Right cardiac atrium (tissue), 5 donors: ENCODE measurements around the gene RPRD1A. TPM values are rescaled to one million over a fixed set of nuclear protein-coding genes. Genes with fewer than 3 reads are reported as not detected.
"Not testable (repeated sequence)": the region's sequence is repeated elsewhere in the genome, so short reads cannot be mapped to it uniquely, and the experiment has no call there.

ENCODE experiments used
- ATAC-seq, 2 donors: fragments of 200-7000 bp; cut with Tn5 transposase; one replicate each; pipeline versions ENCODE4 v1.8.0 to v1.9.1; 2020; ENCODE audit warnings: moderate library complexity in 2 of 2, mild to moderate bottlenecking in 1 of 2
- DNase-seq, 3 donors: peaks; one replicate each; pipeline ENCODE4 v3.0.0-alpha.2; 2020
- H3K27ac ChIP-seq: one replicate; pipeline ENCODE4 v1.5.1; 2013; ENCODE audit warnings: mild to moderate bottlenecking, low read length, control low read depth, moderate library complexity
- H3K27me3 ChIP-seq: one replicate; pipeline ENCODE4 v1.6.1; 2013; ENCODE audit not compliant: control insufficient read depth, insufficient read depth
- H3K4me1 ChIP-seq: one replicate; pipeline ENCODE4 v1.6.1; 2013; ENCODE audit warnings: low read length; ENCODE audit not compliant: control insufficient read depth, insufficient read depth
- H3K4me3 ChIP-seq: one replicate; pipeline ENCODE4 v1.5.1; 2013; ENCODE audit warnings: low read length, control low read depth
- H3K9me3 ChIP-seq: one replicate; pipeline ENCODE4 v1.6.1; 2013; ENCODE audit warnings: low read length; ENCODE audit not compliant: control insufficient read depth
- WGBS: extraction: QIAGEN DNeasy Blood & Tissue Kit; methylation state at CpG from one replicate; pipeline ENCODE4 v1.1.7; 2013; 5-methylcytosine and 5-hydroxymethylcytosine counted together
- intact Hi-C, 4 donors: fragments of 100-400 bp; cut with DNase I; formaldehyde crosslinking; loops; one replicate each; pipeline versions ENCODE4 v1.11.0 to v1.14.0; 2022 to 2023
- polyA plus RNA-seq: library from polyadenylated mRNA; stranded (reverse); fragments of 200-250 nt; gene quantifications from one replicate; pipeline ENCODE4 v1.2.3, GENCODE V29; 2013
- total RNA-seq, 4 donors: library from RNA; stranded (reverse); fragmentation: NEBNext Ultra II Directional; extraction: Animal tissue kit (Norgen Biotek cat#: 25700); gene quantifications; one replicate each; pipeline ENCODE4 v1.2.1, GENCODE V29; 2021
- donor health status: healthy with polysubstance abuse.
- donor health status: DM: no; HTN: yes; CAD: no.
- donor health status: DM: no; HTN: no; CAD: no.
- donor health status: DM: no; HTN: yes; CAD: no; lungs with severe emphysema.
- donor health status: DM: yes; HTN: yes; CAD: no.

The RPRD1A gene
- total and polyA plus RNA-seq, 5 donors, result 23.7 to 51.0 (median 45.5) TPM

GRCh38 chr18:36101943-36102342, 34.6 kb upstream of the RPRD1A start:
- Histone ChIP-seq H3K9me3 (no peaks in the 10 kb centered on the region), H3K27me3 (no peaks in the 10 kb centered on the region), H3K4me3 (no peak overlapping the region), H3K4me1 (no peaks in the 10 kb centered on the region), H3K27ac (no peak overlapping the region)
- ATAC-seq, result no peak
- intact Hi-C loops, result loop anchor here in 1 of 4 donors (5.0 kb wide), 1 partner anchor 180 kb away; no protein-coding TSS in a partner anchor
- no peak for DNase-seq
- 95% methylated on average over 7 of the region's 7 CpGs for WGBS

DNA sequence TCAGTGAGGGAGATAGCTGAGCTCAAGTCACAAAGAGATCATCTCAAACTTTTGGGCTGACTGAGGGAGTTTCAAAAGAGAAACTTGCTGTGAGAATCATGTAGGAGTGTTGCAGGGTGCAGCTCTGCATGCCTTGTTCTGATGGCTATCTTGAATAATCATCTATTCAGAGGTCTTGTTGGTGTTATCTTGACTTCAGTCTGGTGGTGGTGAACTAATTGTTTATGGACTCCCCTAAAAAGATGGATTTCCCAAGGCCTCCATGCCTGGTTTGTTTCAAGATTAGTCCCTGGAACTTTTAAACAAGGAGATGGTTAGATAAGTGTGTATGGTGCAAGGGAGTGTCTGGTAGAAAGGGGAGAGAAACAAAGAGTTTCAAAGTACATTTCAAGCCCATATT, 32.0 kb upstream of the RPRD1A start:
- no peak for DNase-seq
- no peak overlapping the region for H3K4me3 ChIP-seq
- no peaks in the 10 kb centered on the region for H3K9me3 ChIP-seq
- no peak for ATAC-seq
- H3K27me3 ChIP-seq, result no peaks in the 10 kb centered on the region
- intact Hi-C loops, result loop anchor here in 1 of 4 donors (5.0 kb wide), 1 partner anchor 183 kb away; no protein-coding TSS in a partner anchor
- no peaks in the 10 kb centered on the region for H3K4me1 ChIP-seq
- no peak overlapping the region for H3K27ac ChIP-seq

GRCh38 chr18:36096955-36097354, 29.6 kb upstream of the RPRD1A start:
- no peak overlapping the region for H3K4me3 ChIP-seq
- no peak for ATAC-seq
- no peak overlapping the region for H3K27ac ChIP-seq
- H3K9me3 ChIP-seq, result no peaks in the 10 kb centered on the region
- DNase-seq, result no peak
- intact Hi-C loops, result loop anchor here in 2 of 4 donors (2.0 to 5.0 kb wide), 2 partner anchors 185 to 188 kb away; no protein-coding TSS in a partner anchor
- no peaks in the 10 kb centered on the region for H3K27me3 ChIP-seq
- no peaks in the 10 kb centered on the region for H3K4me1 ChIP-seq

DNA sequence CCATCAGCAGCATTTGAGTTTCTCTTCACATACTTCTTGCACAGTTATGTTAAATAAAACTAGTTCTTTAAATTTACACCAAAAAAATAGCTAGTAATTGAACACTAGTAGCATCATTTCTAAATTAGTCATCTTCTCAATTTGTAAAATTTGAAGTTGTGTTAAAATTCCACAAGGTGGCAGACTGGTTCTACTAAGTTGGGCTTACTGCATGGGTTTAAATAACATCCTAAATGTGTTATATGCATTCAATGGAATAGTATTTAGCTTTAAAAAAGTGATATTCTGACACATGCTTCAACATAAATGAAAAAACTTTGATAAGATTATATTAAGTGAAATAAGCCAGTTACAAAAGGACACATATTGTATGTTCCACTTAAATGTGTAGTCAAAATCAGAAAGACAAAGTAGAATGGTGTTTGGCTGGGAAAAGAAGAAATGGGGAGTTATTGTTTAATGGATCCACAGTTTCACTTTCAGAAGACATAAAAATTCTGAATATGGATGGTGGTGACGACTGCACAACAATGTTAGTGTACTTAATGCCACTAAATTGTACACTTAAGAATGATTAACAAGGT, 28.7 kb upstream of the RPRD1A start:
- intact Hi-C loops, result loop anchor here in 3 of 4 donors (2.0 to 5.0 kb wide), 2 partner anchors 186 to 189 kb away; no protein-coding TSS in a partner anchor
- WGBS, result 18% methylated on average over 1 of the region's 1 CpG
- H3K27me3 ChIP-seq, result no peaks in the 10 kb centered on the region
- H3K9me3 ChIP-seq, result no peaks in the 10 kb centered on the region
- no peak overlapping the region for H3K27ac ChIP-seq
- H3K4me1 ChIP-seq, result no peaks in the 10 kb centered on the region
- no peak overlapping the region for H3K4me3 ChIP-seq
- DNase-seq (no peak), ATAC-seq (no peak)

- DNase-seq, result no peak
- H3K4me1 ChIP-seq, result no peaks in the 10 kb centered on the region
- WGBS, result 56% methylated on average over 3 of the region's 3 CpGs
- H3K27ac ChIP-seq, result no peak overlapping the region
- no peaks in the 10 kb centered on the region for H3K9me3 ChIP-seq
- no peak overlapping the region for H3K4me3 ChIP-seq
- no peaks in the 10 kb centered on the region for H3K27me3 ChIP-seq
- intact Hi-C loops, result loop anchor here in 1 of 4 donors (2.0 kb wide), 1 partner anchor 190 kb away; no protein-coding TSS in a partner anchor
- ATAC-seq, result no peak
Measured at GRCh38 chr18:36094431-36094830, 27.1 kb upstream of the RPRD1A start.

- H3K4me1 ChIP-seq, H3K27ac ChIP-seq, ATAC-seq, H3K4me3 ChIP-seq, intact Hi-C loops, H3K27me3 ChIP-seq, H3K9me3 ChIP-seq, DNase-seq: not testable (repeated sequence)
- WGBS, result 70% methylated on average over 5 of the region's 5 CpGs
Measured at GRCh38 chr18:36092116-36092515, 24.8 kb upstream of the RPRD1A start.

GRCh38 chr18:36089001-36089400, 21.6 kb upstream of the RPRD1A start:
- WGBS, result 85% methylated on average over 6 of the region's 6 CpGs
- DNase-seq (no peak), ATAC-seq (no peak)
- Histone ChIP-seq H3K4me1 (no peaks in the 10 kb centered on the region), H3K27ac (no peak overlapping the region), H3K27me3 (no peaks in the 10 kb centered on the region), H3K9me3 (no peaks in the 10 kb centered on the region), H3K4me3 (no peak overlapping the region)
- intact Hi-C loops, result no loop called here

DNA sequence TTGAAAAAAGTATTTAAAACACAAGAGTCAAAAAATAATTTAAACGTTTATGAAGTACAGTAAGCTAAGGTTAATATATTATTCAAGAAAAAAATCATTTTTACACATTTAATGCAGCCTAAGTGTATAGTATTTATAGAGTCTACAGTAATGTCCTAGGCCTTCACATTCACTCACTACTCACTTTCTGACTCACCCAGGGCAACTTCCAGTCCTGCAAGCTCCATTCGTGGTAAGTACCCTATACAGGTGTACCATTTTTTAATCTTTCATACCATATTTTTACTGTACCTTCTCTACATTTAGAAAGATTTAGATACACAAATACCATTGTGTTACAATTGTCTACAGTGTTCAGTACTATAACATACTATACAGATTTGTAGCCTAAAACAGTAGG, 20.9 kb upstream of the RPRD1A start:
- ATAC-seq (no peak), DNase-seq (no peak)
- H3K27me3 ChIP-seq, result no peaks in the 10 kb centered on the region
- H3K27ac ChIP-seq, result no peak overlapping the region
- WGBS, result 82% methylated on average over 2 of the region's 2 CpGs
- no peak overlapping the region for H3K4me3 ChIP-seq
- H3K9me3 ChIP-seq, result no peaks in the 10 kb centered on the region
- no peaks in the 10 kb centered on the region for H3K4me1 ChIP-seq
- intact Hi-C loops, result no loop called here

GRCh38 chr18:36086186-36086585, 18.8 kb upstream of the RPRD1A start:
- ATAC-seq (no peak), DNase-seq (no peak)
- Histone ChIP-seq H3K27ac (no peak overlapping the region), H3K4me3 (no peak overlapping the region), H3K4me1 (no peaks in the 10 kb centered on the region), H3K27me3 (no peaks in the 10 kb centered on the region), H3K9me3 (no peaks in the 10 kb centered on the region)
- intact Hi-C loops, result no loop called here
- WGBS, result 78% methylated on average over 8 of the region's 8 CpGs

GRCh38 chr18:36085195-36085594, 17.8 kb upstream of the RPRD1A start:
- H3K4me3 ChIP-seq, result no peak overlapping the region
- H3K9me3 ChIP-seq, result no peaks in the 10 kb centered on the region
- no peaks in the 10 kb centered on the region for H3K27me3 ChIP-seq
- WGBS, result 80% methylated on average over 4 of the region's 4 CpGs
- intact Hi-C loops, result no loop called here
- H3K4me1 ChIP-seq, result no peaks in the 10 kb centered on the region
- no peak for DNase-seq
- H3K27ac ChIP-seq, result no peak overlapping the region
- ATAC-seq, result no peak

DNA sequence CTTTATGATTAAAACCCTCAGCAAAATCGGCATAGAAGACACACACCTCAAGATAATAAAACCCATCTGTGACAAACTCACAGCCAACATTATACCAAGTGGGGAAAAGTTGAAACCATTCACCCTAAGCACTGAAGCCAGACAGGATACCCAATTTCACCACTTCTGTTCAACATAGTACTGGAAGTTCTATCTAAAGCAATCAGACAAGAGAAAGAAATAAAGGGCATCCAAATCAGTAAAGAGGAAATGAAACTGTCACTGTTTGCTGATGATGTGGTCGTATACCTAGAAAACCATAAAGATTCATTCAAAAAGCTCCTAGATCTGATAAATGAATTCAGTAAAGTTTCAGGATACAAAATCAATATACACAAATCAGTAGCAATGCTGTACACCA, 16.4 kb upstream of the RPRD1A start:
- Histone ChIP-seq H3K9me3 (no peaks in the 10 kb centered on the region), H3K27me3 (no peaks in the 10 kb centered on the region), H3K4me3 (no peak overlapping the region), H3K4me1 (no peaks in the 10 kb centered on the region), H3K27ac (no peak overlapping the region)
- intact Hi-C loops, result loop anchor here in 1 of 4 donors (5.0 kb wide), 1 partner anchor 34 kb away; no protein-coding TSS in a partner anchor
- 67% methylated on average over 2 of the region's 2 CpGs for WGBS
- ATAC-seq, result no peak
- no peak for DNase-seq

DNA sequence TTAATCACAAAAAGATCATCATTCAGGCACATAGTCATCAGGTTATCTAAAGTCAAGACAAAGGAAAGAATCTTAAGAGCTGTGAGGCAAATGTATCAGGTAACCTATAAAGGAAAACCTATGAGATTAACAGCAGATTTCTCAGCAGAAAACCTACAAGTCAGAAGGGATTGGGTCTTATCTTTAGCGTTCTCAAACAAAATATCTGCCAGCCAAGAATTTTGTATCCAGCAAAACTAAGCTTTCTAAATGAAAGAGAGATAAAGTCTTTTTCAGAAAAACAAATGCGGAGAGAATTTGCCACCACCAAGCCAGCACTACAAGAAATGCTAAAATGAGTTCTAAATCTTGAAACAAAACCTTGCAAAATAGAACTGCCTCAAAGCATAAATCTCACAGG, 13.8 kb upstream of the RPRD1A start:
- not testable (repeated sequence) for H3K4me3 ChIP-seq, H3K27ac ChIP-seq, H3K9me3 ChIP-seq, H3K4me1 ChIP-seq, DNase-seq, H3K27me3 ChIP-seq, ATAC-seq
- WGBS, result 85% methylated on average over 2 of the region's 2 CpGs
- intact Hi-C loops, result loop anchor here in 1 of 4 donors (5.0 kb wide), 1 partner anchor 36 kb away; no protein-coding TSS in a partner anchor
